ENCODE measurements around the gene TLE5. TPM values are rescaled to one million over a fixed set of nuclear protein-coding genes. Genes with fewer than 3 reads are reported as not detected.

The TLE5 gene
- total and polyA plus RNA-seq, 2 donors (not counting 3 experiments of a cell fraction or from before 2014, with no cell fraction given) = 393 to 574 TPM

- Histone ChIP-seq H4K20me1 (replicated peaks; ENCODE audit: control insufficient read depth, extremely low read depth, insufficient read depth, low read length) (no peaks in the 10 kb centered on the region), H3K9me1 (replicated peaks; ENCODE audit: control insufficient read depth, extremely low read depth, insufficient read depth, low read length) (no peaks in the 10 kb centered on the region), H3K27ac (ENCODE audit: insufficient read depth, low read depth, low read length) (no peak overlapping the region), H3K27me3 (ENCODE audit: control insufficient read depth in 2 of 2, insufficient read depth in 2 of 2, low read length in 2 of 2) (no peaks in the 10 kb centered on the region), H2AFZ (ENCODE audit: low read depth, low read length) (no peak overlapping the region), H3K9ac (replicated peaks; ENCODE audit: extremely low read depth, insufficient read depth, low read length) (no peak overlapping the region), H3K4me2 (ENCODE audit: insufficient read depth, low read length) (no peak overlapping the region), H3K4me3 (replicated peaks in 1 of 3; ENCODE audit: insufficient read depth in 1 of 3, low read depth in 1 of 3, low read length in 3 of 3) (no peak overlapping the region), H3K79me2 (ENCODE audit: control insufficient read depth, insufficient read depth, low read length) (no peaks in the 10 kb centered on the region), H3K4me1 (ENCODE audit: control insufficient read depth, extremely low read depth, insufficient read depth, low read length) (peaks cover 4% of the 10 kb centered on the region), H3K9me3 (replicated peaks; ENCODE audit: control insufficient read depth, insufficient read depth, low read length) (no peaks in the 10 kb centered on the region), H3K36me3 (ENCODE audit: control insufficient read depth in 2 of 2, extremely low read depth in 1 of 2, insufficient read depth in 2 of 2, low read length in 2 of 2) (no peaks in the 10 kb centered on the region)
- no peak for TF ChIP-seq FOS (IDR thresholded peaks at IDR 0.05; ENCODE audit: borderline replicate concordance, insufficient read depth, low read length)
- no peak for TF ChIP-seq GATA2 (IDR thresholded peaks at IDR 0.05; ENCODE audit: insufficient read depth, insufficient read length, low read depth, low read length)
- no peak for TF ChIP-seq EZH2 (IDR thresholded peaks at IDR 0.05; ENCODE audit: borderline replicate concordance, low read depth, low read length, severe bottlenecking)
- TF ChIP-seq CTCF (IDR thresholded peaks at IDR 0.05; ENCODE audit: extremely low read depth in 1 of 2, insufficient read depth in 1 of 2, low read depth in 1 of 2, low read length in 2 of 2) = no peak
- TF ChIP-seq POLR2A (IDR thresholded peaks at IDR 0.05; ENCODE audit: low read depth, low read length) = no peak
- TF ChIP-seq POLR2AphosphoS5 (IDR thresholded peaks at IDR 0.05; ENCODE audit: insufficient read depth, low read depth, low read length) = no peak
- TF ChIP-seq JUN (IDR thresholded peaks at IDR 0.05; ENCODE audit: borderline replicate concordance, insufficient read depth, insufficient read length, low read depth) = no peak
- no peak for TF ChIP-seq MYC (IDR thresholded peaks at IDR 0.05; ENCODE audit: low read depth, low read length)
- no peak for TF ChIP-seq MAX (IDR thresholded peaks at IDR 0.05; ENCODE audit: insufficient read depth, insufficient read length)
- POLR2A ChIA-PET = no interaction called here
- no peak for DNase-seq (ENCODE audit: low read depth, low spot score)
- BruUV-seq (replicated peaks) = no TSS peak
- intact Hi-C loops (cut with micrococcal nuclease) (no loop called here), dilution Hi-C loops (cut with MboI; ENCODE audit: extremely low pct_ligation_motif_present, low sequenced_read_pairs) (no loop called here)
- no peak for FAIRE-seq
- CTCF ChIA-PET = no interaction called here
Observed at GRCh38 chr19:3041327-3041726, 21.0 kb downstream of the TLE5 start.

All from endothelial cell of umbilical vein (primary cell).